Aorta (tissue), 5 donors: ENCODE measurements around the gene TVP23A. TPM values are rescaled to one million over a fixed set of nuclear protein-coding genes. Genes with fewer than 3 reads are reported as not detected.

Experiments used
- ATAC-seq: fragments of 200-7000 bp; cut with Tn5 transposase; one replicate; pipeline ENCODE4 v1.9.1; 2022; ENCODE audit warnings: moderate library complexity; ENCODE audit not compliant: low FRiP score
- DNase-seq, 2 donors: peaks; one replicate each; pipeline ENCODE4 v3.0.0-alpha.2; 2020
- H3K27ac ChIP-seq, 2 donors: one replicate each; pipeline ENCODE4 v1.5.1; 2013; ENCODE audit warnings: low read length in 2 of 2, mild to moderate bottlenecking in 2 of 2, moderate library complexity in 2 of 2, control low read depth in 1 of 2, inconsistent platforms in 1 of 2, low read depth in 1 of 2
- H3K27me3 ChIP-seq, 2 donors: one replicate each; pipeline ENCODE4 v1.6.1; 2013; ENCODE audit warnings: control low read depth in 1 of 2, low read length in 1 of 2, mild to moderate bottlenecking in 1 of 2, moderate library complexity in 1 of 2; ENCODE audit not compliant: insufficient read depth in 2 of 2, control insufficient read depth in 1 of 2
- H3K36me3 ChIP-seq, 2 donors: one replicate each; pipeline ENCODE4 v1.6.1; 2013; ENCODE audit warnings: control low read depth in 1 of 2, low read length in 1 of 2, mild to moderate bottlenecking in 1 of 2; ENCODE audit not compliant: insufficient read depth in 2 of 2, control insufficient read depth in 1 of 2
- H3K4me1 ChIP-seq, 2 donors: one replicate each; pipeline ENCODE4 v1.6.1; 2013; ENCODE audit warnings: low read length in 2 of 2, control low read depth in 1 of 2, mild to moderate bottlenecking in 1 of 2, moderate library complexity in 1 of 2; ENCODE audit not compliant: insufficient read depth in 2 of 2, control insufficient read depth in 1 of 2
- H3K4me3 ChIP-seq, 2 donors: one replicate each; pipeline ENCODE4 v1.5.1; 2013; ENCODE audit warnings: low read length in 2 of 2, control low read depth in 1 of 2, mild to moderate bottlenecking in 1 of 2
- H3K9me3 ChIP-seq: one replicate; pipeline ENCODE4 v1.6.1; 2013; ENCODE audit warnings: mild to moderate bottlenecking, low read length; ENCODE audit not compliant: control insufficient read depth
- WGBS, 2 donors: extraction: QIAGEN DNeasy Blood & Tissue Kit; methylation state at CpG; one replicate each; pipeline ENCODE4 v1.1.7; 2013; 5-methylcytosine and 5-hydroxymethylcytosine counted together
- intact Hi-C, 2 donors: fragments of 100-400 bp; cut with DNase I; formaldehyde crosslinking; loops; one replicate each; pipeline versions ENCODE4 v1.14.2 to v1.15.0; 2022
- polyA plus RNA-seq, 2 donors: library from polyadenylated mRNA; stranded (reverse); fragments of 200-250 nt; gene quantifications; one replicate each; pipeline ENCODE4 v1.2.3, GENCODE V29; 2013
- total RNA-seq, 2 donors: library from RNA; stranded (reverse); fragmentation: NEBNext Ultra II Directional; extraction: Animal tissue kit (Norgen Biotek cat#: 25700); gene quantifications; one replicate each; pipeline ENCODE4 v1.2.1, GENCODE V29; 2021
- donor health status: healthy with polysubstance abuse.
- donor health status: Bipolar disorder and iron deficiency.
- donor health status: DM: no; HTN: no; CAD: no.
- donor health status: DM: no; HTN: no; CAD: no.
- donor health status: DM: yes; HTN: yes; CAD: no.

TVP23A gene
- total and polyA plus RNA-seq, 4 donors: 0.51 to 5.6 (median 0.58) TPM; not detected in 1

DNA sequence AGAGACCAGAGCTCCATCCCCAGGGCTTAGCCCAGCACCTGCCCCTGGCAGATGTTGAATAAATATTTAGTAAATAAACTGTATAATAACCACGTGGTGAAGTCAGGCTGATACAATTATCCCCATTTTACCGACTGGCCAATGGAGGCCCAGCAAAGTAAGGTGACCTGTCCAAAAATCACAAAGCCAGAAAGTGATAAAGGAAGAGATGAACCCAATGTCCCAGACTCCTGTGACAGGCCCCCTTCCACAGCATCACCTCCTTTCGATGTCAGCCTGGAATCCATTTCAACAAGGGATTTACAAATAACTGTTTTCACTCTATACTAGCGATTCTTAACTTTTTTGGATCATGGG is 5.5 kb downstream of the TVP23A start:
- Histone ChIP-seq H3K36me3 (no peaks in the 10 kb centered on the region), H3K27ac (no peak overlapping the region), H3K4me1 (no peaks in the 10 kb centered on the region), H3K27me3 (no peaks in the 10 kb centered on the region), H3K4me3 (no peak overlapping the region), H3K9me3 (no peaks in the 10 kb centered on the region)
- intact Hi-C loops: no loop called here
- no peak for ATAC-seq
- DNase-seq: no peak
- 74 to 79% methylated on average over 4 of the region's 4 CpGs for WGBS, 2 donors

DNA sequence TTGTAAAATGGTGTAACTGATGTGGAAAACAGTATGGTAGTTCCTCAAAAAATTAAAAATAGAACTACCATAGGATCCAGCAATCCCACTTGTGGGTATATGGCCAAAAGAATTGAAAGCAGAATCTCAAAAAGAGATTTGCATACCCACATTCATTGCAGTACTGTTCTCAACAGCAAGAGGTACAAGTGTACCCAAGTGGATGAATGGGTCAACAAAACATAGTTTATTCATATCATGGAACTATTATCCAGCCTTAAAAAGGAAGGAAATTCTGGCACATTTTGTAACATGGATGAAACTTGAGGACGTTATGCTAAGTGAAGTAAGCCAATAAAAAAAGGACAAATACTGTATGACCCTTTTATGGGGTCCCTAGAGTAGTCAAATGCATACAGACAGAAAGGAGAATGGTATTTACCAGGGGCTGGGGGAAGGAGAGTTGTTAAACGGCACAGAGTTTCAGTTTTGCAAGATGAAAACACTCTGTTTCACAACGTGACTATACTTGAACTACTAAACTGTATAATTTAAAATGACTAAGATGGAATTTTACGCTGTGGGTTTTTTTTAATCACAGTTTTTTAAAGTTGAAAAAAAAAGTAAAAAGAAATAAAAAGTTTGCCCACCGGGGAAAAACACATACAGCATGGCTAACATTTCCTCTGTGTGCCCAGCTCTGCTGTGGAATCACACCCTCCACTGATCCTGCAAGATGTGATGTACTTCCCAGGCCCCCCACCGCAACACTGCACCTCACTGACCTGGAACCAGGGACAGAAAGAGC is 6.1 kb downstream of the TVP23A start:
- H3K4me1 ChIP-seq: no peaks in the 10 kb centered on the region
- DNase-seq: no peak
- H3K36me3 ChIP-seq: no peaks in the 10 kb centered on the region
- whole genome bisulfite sequencing, 2 donors: 65 to 66% methylated on average over 6 of the region's 6 CpGs
- no peak overlapping the region for H3K4me3 ChIP-seq
- no peak for ATAC-seq
- no peak overlapping the region for H3K27ac ChIP-seq
- intact Hi-C loops: no loop called here
- no peaks in the 10 kb centered on the region for H3K27me3 ChIP-seq
- H3K9me3 ChIP-seq: no peaks in the 10 kb centered on the region

DNA sequence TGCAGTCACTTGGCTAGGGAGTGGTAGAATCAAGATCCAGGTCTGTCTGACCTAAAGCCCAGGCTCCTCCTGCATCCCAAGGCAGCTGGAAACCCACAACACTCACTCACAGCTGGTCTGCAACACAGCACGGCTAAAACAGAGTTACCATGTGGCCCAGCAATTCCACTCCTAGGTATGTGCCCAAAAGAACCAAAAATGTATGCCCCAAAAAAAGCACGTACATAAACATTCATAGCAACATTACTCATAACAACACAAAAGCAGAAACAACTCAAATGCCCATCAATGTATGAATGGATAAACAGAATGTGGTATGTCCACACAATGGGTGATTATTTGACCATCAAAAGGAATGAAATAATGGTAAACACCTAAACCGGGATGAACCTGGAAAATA is 8.9 kb downstream of the TVP23A start:
- WGBS, 2 donors: 97% methylated on average over 3 of the region's 3 CpGs
- Histone ChIP-seq H3K27me3 (no peaks in the 10 kb centered on the region), H3K27ac (no peak overlapping the region), H3K9me3 (no peaks in the 10 kb centered on the region), H3K36me3 (no peaks in the 10 kb centered on the region), H3K4me1 (no peaks in the 10 kb centered on the region), H3K4me3 (no peak overlapping the region)
- no peak for ATAC-seq
- intact Hi-C loops: no loop called here
- DNase-seq: no peak

DNA sequence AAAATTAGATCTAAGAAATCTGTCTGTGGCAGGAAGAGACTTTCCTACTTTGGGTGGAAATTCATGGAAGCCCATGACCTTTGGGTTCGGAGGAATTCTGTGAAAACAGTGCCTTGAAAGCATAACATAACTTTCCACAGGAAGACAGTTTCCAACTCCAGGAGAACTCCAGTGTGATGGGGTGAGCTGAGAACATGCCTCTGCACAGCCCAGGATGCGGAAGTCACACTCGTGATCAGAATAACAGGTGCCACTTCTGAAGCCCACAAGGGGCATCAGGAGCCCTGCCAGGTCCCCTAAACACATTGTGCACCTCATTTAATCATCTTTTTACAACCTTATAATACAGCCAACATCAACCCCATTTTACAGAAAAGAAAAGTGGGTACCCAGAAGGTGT is 9.7 kb downstream of the TVP23A start:
- whole genome bisulfite sequencing, 2 donors: 93 to 96% methylated on average over 3 of the region's 3 CpGs
- Histone ChIP-seq H3K4me1 (no peaks in the 10 kb centered on the region), H3K9me3 (no peaks in the 10 kb centered on the region), H3K27me3 (no peaks in the 10 kb centered on the region), H3K4me3 (no peak overlapping the region), H3K27ac (no peak overlapping the region), H3K36me3 (no peaks in the 10 kb centered on the region)
- DNase-seq (no peak), ATAC-seq (no peak)
- intact Hi-C loops: no loop called here

DNA sequence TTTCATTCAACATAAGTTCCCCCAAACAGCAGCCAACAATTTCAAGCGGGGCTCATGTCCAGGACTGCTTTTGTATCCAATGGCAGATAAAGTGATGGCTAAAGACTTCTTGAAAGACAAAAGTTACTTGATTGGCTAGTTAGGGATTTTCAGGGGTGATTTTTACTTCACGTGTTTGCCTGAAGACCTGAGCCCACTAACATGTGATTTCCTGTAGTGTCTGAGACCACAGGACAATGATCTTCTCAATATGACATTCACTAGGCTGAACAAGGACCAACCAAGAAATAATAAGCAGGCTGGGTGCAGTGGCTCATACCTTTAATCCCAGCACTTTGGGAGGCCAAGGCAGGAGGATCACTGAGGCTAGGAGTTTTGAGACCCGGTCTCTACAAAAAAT is 10.4 kb downstream of the TVP23A start:
- intact Hi-C loops: no loop called here
- Histone ChIP-seq H3K27me3 (no peaks in the 10 kb centered on the region), H3K27ac (no peak overlapping the region), H3K36me3 (no peaks in the 10 kb centered on the region), H3K4me3 (no peak overlapping the region), H3K9me3 (no peaks in the 10 kb centered on the region), H3K4me1 (no peaks in the 10 kb centered on the region)
- DNase-seq (no peak), ATAC-seq (no peak)
- WGBS, 2 donors: 91 to 96% methylated on average over 3 of the region's 3 CpGs

DNA sequence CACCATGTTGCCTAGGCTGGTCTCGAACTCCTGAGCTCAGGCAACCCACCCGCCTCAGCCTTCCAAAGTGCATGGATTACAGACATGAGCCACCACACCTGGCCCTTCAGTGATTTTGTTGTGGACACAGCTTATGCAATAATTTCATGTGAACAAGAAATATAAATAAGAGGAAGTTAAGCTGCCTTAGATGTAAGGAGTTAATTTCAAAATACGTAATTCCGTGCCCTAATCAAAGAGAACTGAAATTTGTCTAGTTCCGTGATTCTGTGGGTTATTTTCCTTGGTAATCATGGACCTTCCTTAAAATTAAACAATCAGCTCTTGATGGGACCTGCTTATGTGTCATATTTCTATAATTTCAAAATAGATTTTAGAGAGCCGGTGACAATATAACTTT is 11.9 kb downstream of the TVP23A start:
- WGBS, 2 donors: 92 to 93% methylated on average over 6 of the region's 6 CpGs
- Histone ChIP-seq H3K9me3 (no peaks in the 10 kb centered on the region), H3K27ac (no peak overlapping the region), H3K27me3 (no peaks in the 10 kb centered on the region), H3K4me1 (no peaks in the 10 kb centered on the region), H3K4me3 (no peak overlapping the region), H3K36me3 (no peaks in the 10 kb centered on the region)
- no peak for ATAC-seq
- intact Hi-C loops: no loop called here
- no peak for DNase-seq

DNA sequence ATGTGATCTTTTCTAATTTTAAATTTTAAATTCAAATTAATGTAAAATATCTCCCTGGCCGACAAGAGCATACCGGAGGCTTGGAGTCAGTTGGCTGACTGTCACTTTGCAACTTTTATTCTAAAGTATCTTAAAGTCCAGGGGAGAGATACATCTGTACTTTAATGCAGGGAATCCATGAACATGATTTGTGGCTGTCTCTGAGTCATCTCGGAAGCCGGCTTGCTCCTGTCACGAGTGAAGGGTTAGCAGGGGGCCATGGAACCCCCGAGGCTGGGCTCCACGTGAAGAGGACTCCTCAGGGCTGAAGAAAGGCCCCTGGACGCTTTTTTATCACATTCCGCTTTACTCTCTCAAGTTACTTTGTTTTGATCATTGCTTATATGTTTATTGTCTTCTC is 13.3 kb downstream of the TVP23A start:
- H3K4me3 ChIP-seq: no peak overlapping the region
- intact Hi-C loops: no loop called here
- H3K27me3 ChIP-seq: no peaks in the 10 kb centered on the region
- H3K9me3 ChIP-seq: no peaks in the 10 kb centered on the region
- no peak overlapping the region for H3K27ac ChIP-seq
- H3K36me3 ChIP-seq: no peaks in the 10 kb centered on the region
- DNase-seq (no peak), ATAC-seq (no peak)
- 84 to 87% methylated on average over 9 of the region's 9 CpGs for WGBS, 2 donors
- H3K4me1 ChIP-seq: no peaks in the 10 kb centered on the region

DNA sequence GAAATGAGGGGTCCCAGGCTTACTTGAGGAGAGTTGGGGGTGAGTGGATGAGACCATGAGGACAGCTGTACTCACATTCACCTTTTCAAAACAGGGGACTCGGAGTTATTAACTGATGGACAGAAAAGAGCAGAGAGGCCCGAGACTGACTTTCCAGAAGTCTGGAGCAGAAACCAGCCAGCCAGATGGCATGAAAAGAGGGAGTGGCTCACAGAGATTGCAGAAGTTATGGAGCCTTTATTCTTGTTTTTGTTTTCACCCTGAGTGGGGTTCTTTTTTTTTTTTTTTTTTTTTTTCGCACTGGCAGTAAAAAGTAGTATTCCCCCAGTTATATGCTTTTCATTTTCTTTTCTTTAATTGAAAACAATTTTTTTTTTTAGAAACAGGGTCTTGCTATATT is 18.9 kb downstream of the TVP23A start:
- WGBS, 2 donors: 96 to 97% methylated on average over 3 of the region's 3 CpGs
- H3K4me1 ChIP-seq: no peaks in the 10 kb centered on the region

DNA sequence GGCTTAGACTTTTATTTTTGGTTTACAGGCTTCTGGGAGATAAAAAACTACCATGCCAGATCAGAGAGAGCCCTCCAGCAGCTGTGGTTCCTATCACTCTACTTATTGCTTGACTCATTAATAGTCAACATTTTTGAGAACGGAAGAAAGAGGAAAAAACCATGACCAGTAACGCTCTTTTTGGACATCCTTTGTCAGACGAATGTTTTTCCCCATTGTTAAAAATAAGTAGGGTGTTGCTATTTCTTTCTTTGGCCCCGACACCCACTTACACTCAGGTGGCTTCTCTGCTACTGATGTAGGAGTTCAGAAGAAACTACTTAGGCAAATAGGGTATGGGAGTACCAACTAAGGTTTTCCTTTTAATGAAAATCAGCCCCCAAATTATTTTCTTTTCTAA is 27.5 kb downstream of the TVP23A start:
- Histone ChIP-seq H3K4me3 (no peak overlapping the region), H3K4me1 (no peaks in the 10 kb centered on the region), H3K36me3 (no peaks in the 10 kb centered on the region), H3K9me3 (no peaks in the 10 kb centered on the region), H3K27me3 (no peaks in the 10 kb centered on the region), H3K27ac (no peak overlapping the region)
- intact Hi-C loops: no loop called here
- 78 to 87% methylated on average over 4 of the region's 4 CpGs for WGBS, 2 donors
- no peak for DNase-seq
- ATAC-seq: no peak

More for the DNA sequence above, 18.9 kb downstream of the TVP23A start:
- no peak overlapping the region for H3K4me3 ChIP-seq
- no peak overlapping the region for H3K27ac ChIP-seq
- H3K9me3 ChIP-seq: no peaks in the 10 kb centered on the region
- ATAC-seq: no peak
- no peaks in the 10 kb centered on the region for H3K27me3 ChIP-seq
- intact Hi-C loops: no loop called here
- DNase-seq: no peak
- no peaks in the 10 kb centered on the region for H3K36me3 ChIP-seq
